ENCODE data around the gene KRT2. TPM values are rescaled to one million over a fixed set of nuclear protein-coding genes. Genes with fewer than 3 reads are reported as not detected.

KRT2 gene
- total RNA-seq, 1 donor from 2014 or later: not detected

GRCh38 chr12:52675301-52675701, 23.3 kb upstream of the KRT2 start:
- no peak for FAIRE-seq
- no peak overlapping the region for H3K4me3 ChIP-seq (ENCODE audit: low read depth, low read length)
- no peak for DNase-seq (ENCODE audit: low read depth)
- peaks cover 7% of the 10 kb centered on the region for H3K27me3 ChIP-seq (ENCODE audit: control insufficient read depth, insufficient read depth, low read length)
- no peak for TF ChIP-seq CTCF (IDR thresholded peaks at IDR 0.05; ENCODE audit: insufficient read depth, low read length, severe bottlenecking)
- H3K36me3 ChIP-seq (ENCODE audit: control insufficient read depth, insufficient read depth, low read length): no peaks in the 10 kb centered on the region

DNA sequence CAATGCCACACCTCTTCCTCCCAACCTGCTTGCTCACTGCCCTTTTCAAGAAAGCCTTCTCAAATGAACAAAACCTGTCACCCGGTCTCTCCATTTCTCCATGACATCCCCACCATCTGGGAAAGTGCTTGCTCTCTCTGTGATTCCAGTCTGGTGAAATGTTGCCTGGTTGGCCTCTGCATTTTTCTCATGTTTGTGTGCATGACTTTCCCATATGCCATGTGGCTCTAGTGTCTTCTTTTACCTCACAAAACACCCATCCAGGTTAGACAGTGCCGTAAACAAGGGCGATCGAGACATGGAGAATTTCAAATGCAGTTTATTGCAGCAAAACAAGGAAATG, 22.4 kb upstream of the KRT2 start:
- no peak for FAIRE-seq

DNA sequence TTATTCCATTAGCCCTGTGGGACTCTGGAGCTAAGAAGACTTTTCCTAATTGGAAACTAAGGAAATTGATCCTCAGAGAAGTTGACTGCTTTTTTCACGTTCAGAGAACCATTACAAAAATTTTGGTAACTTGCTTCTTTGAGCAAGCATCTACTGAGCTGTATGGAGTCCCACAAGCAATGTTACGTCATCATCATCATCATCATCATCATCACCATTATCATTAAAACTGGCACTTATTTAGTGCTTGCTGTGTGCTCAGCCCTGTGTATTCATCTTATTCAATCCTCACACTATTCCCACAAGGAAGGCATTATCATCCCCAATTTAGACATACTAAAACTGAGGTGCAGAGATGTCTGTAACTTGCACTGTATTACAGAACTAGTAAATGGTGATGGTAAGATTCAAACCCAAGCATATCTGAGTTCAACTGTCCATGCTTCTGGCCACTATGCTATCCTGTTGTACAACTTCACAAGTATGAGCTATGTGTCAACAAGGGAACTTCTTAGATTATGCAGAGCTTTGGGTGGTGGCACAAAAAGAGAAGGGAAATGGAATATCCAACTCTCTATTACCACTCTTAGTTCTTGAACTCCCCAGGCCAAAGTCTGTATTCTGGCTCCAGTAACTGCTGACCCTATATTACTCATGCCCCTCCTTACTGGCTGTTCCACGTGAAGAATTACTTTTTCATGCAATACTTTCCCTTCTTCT, 21.9 kb upstream of the KRT2 start:
- TF ChIP-seq CTCF (IDR thresholded peaks at IDR 0.05; ENCODE audit: insufficient read depth, low read length, severe bottlenecking): no peak

More for the DNA sequence above, 22.4 kb upstream of the KRT2 start:
- no peak for TF ChIP-seq CTCF (IDR thresholded peaks at IDR 0.05; ENCODE audit: insufficient read depth, low read length, severe bottlenecking)
- Histone ChIP-seq H3K27me3 (ENCODE audit: control insufficient read depth, insufficient read depth, low read length) (peaks cover 4% of the 10 kb centered on the region), H3K36me3 (ENCODE audit: control insufficient read depth, insufficient read depth, low read length) (no peaks in the 10 kb centered on the region), H3K4me3 (ENCODE audit: low read depth, low read length) (no peak overlapping the region)
- DNase-seq (ENCODE audit: low read depth): no peak

GRCh38 chr12:52673217-52673616, 21.2 kb upstream of the KRT2 start:
- DNase-seq (ENCODE audit: low read depth) (no peak), FAIRE-seq (no peak)
- no peaks in the 10 kb centered on the region for H3K36me3 ChIP-seq (ENCODE audit: control insufficient read depth, insufficient read depth, low read length)
- TF ChIP-seq CTCF (IDR thresholded peaks at IDR 0.05; ENCODE audit: insufficient read depth, low read length, severe bottlenecking): no peak
- H3K4me3 ChIP-seq (ENCODE audit: low read depth, low read length): no peak overlapping the region
- H3K27me3 ChIP-seq (ENCODE audit: control insufficient read depth, insufficient read depth, low read length): peaks cover 3% of the 10 kb centered on the region

More for the DNA sequence above, 21.9 kb upstream of the KRT2 start:
- no peaks in the 10 kb centered on the region for H3K36me3 ChIP-seq (ENCODE audit: control insufficient read depth, insufficient read depth, low read length)
- FAIRE-seq (no peak), DNase-seq (ENCODE audit: low read depth) (no peak)
- H3K4me3 ChIP-seq (ENCODE audit: low read depth, low read length): no peak overlapping the region
- peaks cover 3% of the 10 kb centered on the region for H3K27me3 ChIP-seq (ENCODE audit: control insufficient read depth, insufficient read depth, low read length)

GRCh38 chr12:52672321-52672933, 20.4 kb upstream of the KRT2 start:
- TF ChIP-seq CTCF (IDR thresholded peaks at IDR 0.05; ENCODE audit: insufficient read depth, low read length, severe bottlenecking): no peak
- no peaks in the 10 kb centered on the region for H3K36me3 ChIP-seq (ENCODE audit: control insufficient read depth, insufficient read depth, low read length)
- H3K27me3 ChIP-seq (ENCODE audit: control insufficient read depth, insufficient read depth, low read length): no peaks in the 10 kb centered on the region
- H3K4me3 ChIP-seq (ENCODE audit: low read depth, low read length): no peak overlapping the region
- DNase-seq (ENCODE audit: low read depth) (peak; percentile 91), FAIRE-seq (no peak)

Measured in bronchial epithelial cell (primary cell).